Mesenchymal stem cell (in vitro differentiated cells and primary cell): ENCODE results near the gene RTN1.

ENCODE experiments used
- DNase-seq: peaks from one replicate; pipeline ENCODE4 v3.0.0-alpha.2; 2013
- H2AFZ ChIP-seq: one replicate; pipeline ENCODE4 v1.6.1; 2013; ENCODE audit warnings: low read depth, mild to moderate bottlenecking, control low read depth, inconsistent platforms, low read length, moderate library complexity
- H2AK5ac ChIP-seq: 2 replicates; pipeline ENCODE4 v1.6.1; 2013; ENCODE audit warnings: low read length, moderate library complexity, mild to moderate bottlenecking, inconsistent platforms; ENCODE audit not compliant: severe bottlenecking
- H2BK120ac ChIP-seq: one replicate; pipeline ENCODE4 v1.6.1; 2013; ENCODE audit warnings: low read depth, mild to moderate bottlenecking, inconsistent platforms, low read length, moderate library complexity
- H2BK12ac ChIP-seq, 2 experiments: one replicate each; pipeline ENCODE4 v1.6.1; 2013; ENCODE audit warnings: inconsistent platforms in 2 of 2, low read length in 2 of 2, mild to moderate bottlenecking in 2 of 2, moderate library complexity in 2 of 2, control low read depth in 1 of 2
- H2BK15ac ChIP-seq: one replicate; pipeline ENCODE4 v1.6.1; 2013; ENCODE audit warnings: mild to moderate bottlenecking, low read depth, inconsistent platforms; ENCODE audit not compliant: poor library complexity, severe bottlenecking
- H2BK5ac ChIP-seq: 2 replicates; pipeline ENCODE4 v1.6.1; 2013; ENCODE audit warnings: low read depth, mild to moderate bottlenecking, low read length, control low read depth, inconsistent platforms; ENCODE audit not compliant: poor library complexity, severe bottlenecking
- H3K14ac ChIP-seq, 2 experiments: one replicate each; pipeline ENCODE4 v1.6.1; 2013; ENCODE audit warnings: inconsistent platforms in 2 of 2, low read length in 2 of 2, control low read depth in 1 of 2, mild to moderate bottlenecking in 1 of 2, moderate library complexity in 1 of 2
- H3K18ac ChIP-seq, 2 experiments: one replicate each; pipeline ENCODE4 v1.6.1; 2013; ENCODE audit warnings: inconsistent platforms in 2 of 2, low read length in 2 of 2, control low read depth in 1 of 2, low read depth in 1 of 2, mild to moderate bottlenecking in 1 of 2
- H3K23ac ChIP-seq, 2 experiments: one replicate each; pipeline ENCODE4 v1.6.1; 2013; ENCODE audit warnings: inconsistent platforms in 2 of 2, low read length in 2 of 2, mild to moderate bottlenecking in 2 of 2, moderate library complexity in 2 of 2, control low read depth in 1 of 2
- H3K27ac ChIP-seq: 2 replicates; pipeline ENCODE4 v1.5.1; 2013; ENCODE audit warnings: mild to moderate bottlenecking, moderate library complexity, low read length, control low read depth, inconsistent platforms; ENCODE audit not compliant: poor library complexity, severe bottlenecking
- H3K27me3 ChIP-seq, 2 experiments: 2 replicates each; pipeline versions ENCODE4 v1.6.1 to v1.7.0; 2013; ENCODE audit warnings: low read length in 2 of 2, mild to moderate bottlenecking in 2 of 2, moderate library complexity in 2 of 2, control low read depth in 1 of 2, inconsistent platforms in 1 of 2; ENCODE audit not compliant: control insufficient read depth in 1 of 2, insufficient read depth in 1 of 2
- H3K36me3 ChIP-seq, 2 experiments: 2 replicates each; pipeline versions ENCODE4 v1.6.1 to v1.7.0; 2013; ENCODE audit warnings: low read length in 2 of 2, control low read depth in 1 of 2, inconsistent platforms in 1 of 2, low read depth in 1 of 2, mild to moderate bottlenecking in 1 of 2; ENCODE audit not compliant: insufficient read depth in 2 of 2, control insufficient read depth in 1 of 2
- H3K4ac ChIP-seq, 2 experiments: one replicate each; pipeline ENCODE4 v1.6.1; 2013; ENCODE audit warnings: inconsistent platforms in 2 of 2, low read length in 2 of 2, mild to moderate bottlenecking in 2 of 2, moderate library complexity in 2 of 2, control low read depth in 1 of 2, low read depth in 1 of 2
- H3K4me1 ChIP-seq: 2 replicates; pipeline ENCODE4 v1.6.1; 2013; ENCODE audit warnings: low read depth, low read length, control low read depth; ENCODE audit not compliant: control insufficient read depth, insufficient read depth
- H3K4me2 ChIP-seq: 2 replicates; pipeline ENCODE4 v1.6.1; 2013; ENCODE audit warnings: low read length, mild to moderate bottlenecking, inconsistent platforms; ENCODE audit not compliant: poor library complexity, severe bottlenecking
- H3K4me3 ChIP-seq, 2 experiments: 2 replicates each; pipeline versions ENCODE4 v1.5.1 to v1.7.0; 2013; ENCODE audit warnings: low read length in 2 of 2, mild to moderate bottlenecking in 2 of 2, control low read depth in 1 of 2, low read depth in 1 of 2; ENCODE audit not compliant: insufficient read depth in 1 of 2
- H3K79me1 ChIP-seq: replicated peaks from 2 replicates; pipeline ENCODE4 v1.6.1; 2013; ENCODE audit warnings: mild to moderate bottlenecking, control low read depth, low read length, inconsistent platforms; ENCODE audit not compliant: poor library complexity, severe bottlenecking
- H3K9ac ChIP-seq: 2 replicates; pipeline ENCODE4 v1.7.0; 2013; ENCODE audit warnings: mild to moderate bottlenecking, low read length, moderate library complexity
- H3K9me3 ChIP-seq: 2 replicates; pipeline ENCODE4 v1.7.0; 2013; ENCODE audit warnings: mild to moderate bottlenecking, low read length; ENCODE audit not compliant: control insufficient read depth
- H4K8ac ChIP-seq: one replicate; pipeline ENCODE4 v1.6.1; 2013; ENCODE audit warnings: inconsistent platforms, mild to moderate bottlenecking, low read length, moderate library complexity
- H4K91ac ChIP-seq: one replicate; pipeline ENCODE4 v1.6.1; 2013; ENCODE audit warnings: mild to moderate bottlenecking, low read length, inconsistent platforms
- WGBS: methylation state at CpG from one replicate; pipeline ENCODE4 v1.1.7; 2013; ENCODE audit warnings: mixed read lengths; 5-methylcytosine and 5-hydroxymethylcytosine counted together

RTN1 gene

GRCh38 chr14:59679872-59680271, 190.7 kb downstream of the RTN1 start:
- H2BK12ac ChIP-seq: no peak overlapping the region
- no peaks in the 10 kb centered on the region for H3K36me3 ChIP-seq
- no peaks in the 10 kb centered on the region for H3K9me3 ChIP-seq
- no peak overlapping the region for H3K4me2 ChIP-seq
- H2AK5ac ChIP-seq: no peak overlapping the region
- no peak overlapping the region for H3K18ac ChIP-seq
- no peaks in the 10 kb centered on the region for H3K79me1 ChIP-seq
- no peak overlapping the region for H3K4ac ChIP-seq
- H3K23ac ChIP-seq: no peak overlapping the region
- H3K4me3 ChIP-seq: no peak overlapping the region
- DNase-seq: peak; percentile 36
- no peak overlapping the region for H4K8ac ChIP-seq
- H3K27ac ChIP-seq: no peak overlapping the region
- no peak overlapping the region for H2BK15ac ChIP-seq
- H3K14ac ChIP-seq: no peak overlapping the region
- no peak overlapping the region for H4K91ac ChIP-seq
- H2BK120ac ChIP-seq: no peak overlapping the region
- H3K9ac ChIP-seq: no peak overlapping the region
- no peaks in the 10 kb centered on the region for H3K27me3 ChIP-seq
- no peak overlapping the region for H2AFZ ChIP-seq
- no peak overlapping the region for H2BK5ac ChIP-seq
- H3K4me1 ChIP-seq: no peaks in the 10 kb centered on the region

- Histone ChIP-seq H2BK120ac (no peak overlapping the region), H3K4me2 (no peak overlapping the region), H2BK12ac (no peak overlapping the region), H3K9ac (no peak overlapping the region), H2BK15ac (no peak overlapping the region), H3K23ac (no peak overlapping the region), H3K27ac (no peak overlapping the region), H2BK5ac (no peak overlapping the region), H3K18ac (no peak overlapping the region), H3K27me3 (no peaks in the 10 kb centered on the region), H4K91ac (no peak overlapping the region), H4K8ac (no peak overlapping the region), H3K4me1 (no peaks in the 10 kb centered on the region), H3K9me3 (peaks cover 3% of the 10 kb centered on the region), H3K36me3 (no peaks in the 10 kb centered on the region), H3K79me1 (no peaks in the 10 kb centered on the region), H2AFZ (no peak overlapping the region), H3K14ac (no peak overlapping the region), H2AK5ac (no peak overlapping the region), H3K4ac (no peak overlapping the region), H3K4me3 (no peak overlapping the region)
- 69% methylated on average over 2 of the region's 2 CpGs for WGBS
- no peak for DNase-seq
Observed at GRCh38 chr14:59678352-59678751, 192.2 kb downstream of the RTN1 start.

DNA sequence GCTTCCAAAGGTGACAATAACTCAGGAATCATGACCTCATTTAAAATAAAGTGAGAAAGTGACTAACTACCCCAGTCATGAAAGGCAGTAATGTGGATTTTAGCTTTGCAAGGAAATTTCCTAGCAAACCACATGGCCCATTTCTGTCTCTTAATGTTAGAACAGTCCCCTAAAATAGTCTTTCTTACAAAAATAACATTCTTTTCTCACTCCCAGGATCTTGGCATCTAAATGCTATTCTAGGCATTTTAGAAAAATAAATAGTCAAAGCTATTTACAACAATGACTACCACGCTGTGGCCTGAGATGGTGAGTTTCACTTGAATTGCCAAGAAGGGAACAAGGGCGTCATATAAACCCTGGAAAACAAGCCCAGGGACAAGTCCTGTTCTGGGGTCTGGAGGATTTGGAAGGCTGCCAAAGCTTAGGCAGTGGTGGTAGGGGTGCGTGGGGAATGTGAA, 192.8 kb downstream of the RTN1 start:
- peak; percentile 26 for DNase-seq
- H3K23ac ChIP-seq: no peak overlapping the region
- no peak overlapping the region for H3K4me2 ChIP-seq
- no peak overlapping the region for H4K91ac ChIP-seq
- no peak overlapping the region for H3K27ac ChIP-seq
- no peak overlapping the region for H3K14ac ChIP-seq
- H2BK12ac ChIP-seq: no peak overlapping the region
- H2AFZ ChIP-seq: no peak overlapping the region
- H3K9ac ChIP-seq: no peak overlapping the region
- H3K4ac ChIP-seq: no peak overlapping the region
- no peaks in the 10 kb centered on the region for H3K79me1 ChIP-seq
- peaks cover 8% of the 10 kb centered on the region for H3K9me3 ChIP-seq
- H2BK120ac ChIP-seq: no peak overlapping the region
- H2AK5ac ChIP-seq: no peak overlapping the region
- no peak overlapping the region for H2BK5ac ChIP-seq
- no peaks in the 10 kb centered on the region for H3K36me3 ChIP-seq
- no peak overlapping the region for H4K8ac ChIP-seq
- no peak overlapping the region for H3K4me3 ChIP-seq
- H3K27me3 ChIP-seq: no peaks in the 10 kb centered on the region
- WGBS: 61% methylated on average over 3 of the region's 3 CpGs
- H3K4me1 ChIP-seq: no peaks in the 10 kb centered on the region
- H2BK15ac ChIP-seq: no peak overlapping the region
- no peak overlapping the region for H3K18ac ChIP-seq

GRCh38 chr14:59675394-59675793, 195.2 kb downstream of the RTN1 start:
- Histone ChIP-seq H2AFZ (no peak overlapping the region), H3K14ac (no peak overlapping the region), H3K79me1 (no peaks in the 10 kb centered on the region), H3K27ac (no peak overlapping the region), H4K8ac (no peak overlapping the region), H3K18ac (no peak overlapping the region), H2AK5ac (no peak overlapping the region), H4K91ac (no peak overlapping the region), H2BK120ac (no peak overlapping the region), H3K4me1 (no peaks in the 10 kb centered on the region), H3K23ac (no peak overlapping the region), H2BK15ac (no peak overlapping the region), H3K36me3 (no peaks in the 10 kb centered on the region), H3K27me3 (no peaks in the 10 kb centered on the region), H3K4ac (no peak overlapping the region), H2BK12ac (no peak overlapping the region), H2BK5ac (no peak overlapping the region), H3K9me3 (peaks cover 8% of the 10 kb centered on the region), H3K4me3 (no peak overlapping the region), H3K9ac (no peak overlapping the region), H3K4me2 (no peak overlapping the region)
- WGBS: no CpG with 5 or more reads among the region's 1 CpG
- DNase-seq: no peak
